Measurements from ENCODE around the gene WDR4. TPM values are rescaled to one million over a fixed set of nuclear protein-coding genes. Genes with fewer than 3 reads are reported as not detected.
"Not testable (repeated sequence)": the region's sequence is repeated elsewhere in the genome, so short reads cannot be mapped to it uniquely, and the experiment has no call there.

WDR4 gene
- polyA plus RNA-seq, 2 of the 4 experiments (the other 2 are of a cell fraction) = 25.2 to 35.0 TPM

- TF ChIP-seq ZC3H11A (IDR thresholded peaks at IDR 0.05) (no peak), E2F6 (IDR thresholded peaks at IDR 0.05; ENCODE audit: borderline replicate concordance, low read depth) (no peak), PHF8 (IDR thresholded peaks at IDR 0.05; ENCODE audit: borderline replicate concordance, low read depth) (no peak), HEYL (CRISPR knock-in tag; IDR thresholded peaks at IDR 0.05) (no peak), POLR2A (IDR thresholded peaks at IDR 0.05; ENCODE audit: low read length) (no peak)
Observed at GRCh38 chr21:42848932-42849758, 30.2 kb downstream of the WDR4 start (continued).

GRCh38 chr21:42848144-42848931, 31.0 kb downstream of the WDR4 start:
- H3K4me2 ChIP-seq; H3K4me1 ChIP-seq; FAIRE-seq; ATAC-seq; H3K27ac ChIP-seq; CTCF ChIA-PET; H3K4me3 ChIP-seq; POLR2A ChIA-PET; DNase-seq (ENCODE audit: low read depth in 1 of 2, low spot score in 1 of 2); H3K9me3 ChIP-seq: not testable (repeated sequence)
- WGBS (ENCODE audit: missing lambda C conversion rate) = 96% methylated on average over 17 of the region's 95 CpGs

- ATAC-seq (no peak), FAIRE-seq (no peak), DNase-seq (ENCODE audit: low read depth in 1 of 2, low spot score in 1 of 2) (no peak)
- Histone ChIP-seq H3K4me2 (no peak overlapping the region), H3K9me3 (no peaks in the 10 kb centered on the region), H3K4me3 (no peak overlapping the region), H3K27ac (no peak overlapping the region), H3K4me1 (no peaks in the 10 kb centered on the region)
- TF ChIP-seq JUN (IDR thresholded peaks at IDR 0.05) = no peak
- no peak for TF ChIP-seq CEBPB (IDR thresholded peaks at IDR 0.05)
- no peak for TF ChIP-seq RFX5 (IDR thresholded peaks at IDR 0.05)
- TF ChIP-seq HDAC2 (IDR thresholded peaks at IDR 0.05) = no peak
- TF ChIP-seq RAD21 (conservative IDR thresholded peaks at IDR 0.05 in 1 of 2, IDR thresholded peaks at IDR 0.05 in 1 of 2) = no peak
- TF ChIP-seq HMGXB4 (CRISPR knock-in tag; IDR thresholded peaks at IDR 0.05; ENCODE audit: borderline replicate concordance) = no peak
- TF ChIP-seq EHMT2 (IDR thresholded peaks at IDR 0.05; ENCODE audit: low read depth) = no peak
- TF ChIP-seq USF2 (IDR thresholded peaks at IDR 0.05) = no peak
- no peak for TF ChIP-seq CHD4 (IDR thresholded peaks at IDR 0.05; ENCODE audit: borderline replicate concordance)
- no peak for TF ChIP-seq POLR2A (IDR thresholded peaks at IDR 0.05; ENCODE audit: low read length)
- 95% methylated on average over 4 of the region's 4 CpGs for WGBS (ENCODE audit: missing lambda C conversion rate)
- CTCF ChIA-PET = no interaction called here
- POLR2A ChIA-PET = no interaction called here
Observed at GRCh38 chr21:42847726-42848125, 31.6 kb downstream of the WDR4 start.

- Histone ChIP-seq H3K4me2 (no peak overlapping the region), H3K4me1 (no peaks in the 10 kb centered on the region), H3K27ac (no peak overlapping the region), H3K4me3 (no peak overlapping the region), H3K9me3 (no peaks in the 10 kb centered on the region)
- DNase-seq (ENCODE audit: low read depth in 1 of 2, low spot score in 1 of 2) (no peak), ATAC-seq (no peak), FAIRE-seq (no peak)
- WGBS (ENCODE audit: missing lambda C conversion rate) = 84% methylated on average over 17 of the region's 18 CpGs
- CTCF ChIA-PET = no interaction called here
- POLR2A ChIA-PET = no interaction called here
- no peak for TF ChIP-seq HES2 (IDR thresholded peaks at IDR 0.05)
- no peak for TF ChIP-seq TP53 (CRISPR knock-in tag; IDR thresholded peaks at IDR 0.05)
- no peak for TF ChIP-seq POLR2AphosphoS2 (conservative IDR thresholded peaks at IDR 0.05; ENCODE audit: low read length)
- TF ChIP-seq CHD4 (IDR thresholded peaks at IDR 0.05; ENCODE audit: borderline replicate concordance) = no peak
- no peak for TF ChIP-seq EHF (CRISPR knock-in tag; IDR thresholded peaks at IDR 0.05)
- TF ChIP-seq SMC3 (IDR thresholded peaks at IDR 0.05) = no peak
- TF ChIP-seq TFCP2L1 (CRISPR knock-in tag; IDR thresholded peaks at IDR 0.05) = no peak
- TF ChIP-seq CHD2 (IDR thresholded peaks at IDR 0.05; ENCODE audit: low read length, partially characterized antibody) = no peak
- no peak for TF ChIP-seq CTCF (IDR thresholded peaks at IDR 0.05)
- TF ChIP-seq HOXB13 (CRISPR knock-in tag; IDR thresholded peaks at IDR 0.05; ENCODE audit: low read depth) = no peak
- no peak for TF ChIP-seq CBX2 (IDR thresholded peaks at IDR 0.05; ENCODE audit: borderline replicate concordance, low read depth)
- no peak for TF ChIP-seq CBX8 (IDR thresholded peaks at IDR 0.05)
Observed at GRCh38 chr21:42847051-42847707, 32.2 kb downstream of the WDR4 start.

Data from A549 (cell line).